GM18511 (cell line): Measurements from ENCODE around the gene RUFY4.

ENCODE experiments used
- ATAC-seq: cut with Tn5 transposase; IDR thresholded peaks from one replicate; pipeline ENCODE4 v1.9.1; 2021; ENCODE audit warnings: mild to moderate bottlenecking, moderate library complexity; ENCODE audit not compliant: unreplicated experiment

The RUFY4 gene, protein sequence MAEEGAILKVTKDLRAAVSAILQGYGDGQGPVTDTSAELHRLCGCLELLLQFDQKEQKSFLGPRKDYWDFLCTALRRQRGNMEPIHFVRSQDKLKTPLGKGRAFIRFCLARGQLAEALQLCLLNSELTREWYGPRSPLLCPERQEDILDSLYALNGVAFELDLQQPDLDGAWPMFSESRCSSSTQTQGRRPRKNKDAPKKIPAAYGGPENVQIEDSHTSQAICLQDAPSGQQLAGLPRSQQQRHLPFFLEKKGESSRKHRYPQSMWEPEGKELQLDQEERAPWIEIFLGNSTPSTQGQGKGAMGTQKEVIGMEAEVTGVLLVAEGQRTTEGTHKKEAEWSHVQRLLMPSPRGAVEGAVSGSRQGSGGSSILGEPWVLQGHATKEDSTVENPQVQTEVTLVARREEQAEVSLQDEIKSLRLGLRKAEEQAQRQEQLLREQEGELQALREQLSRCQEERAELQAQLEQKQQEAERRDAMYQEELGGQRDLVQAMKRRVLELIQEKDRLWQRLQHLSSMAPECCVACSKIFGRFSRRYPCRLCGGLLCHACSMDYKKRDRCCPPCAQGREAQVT

DNA sequence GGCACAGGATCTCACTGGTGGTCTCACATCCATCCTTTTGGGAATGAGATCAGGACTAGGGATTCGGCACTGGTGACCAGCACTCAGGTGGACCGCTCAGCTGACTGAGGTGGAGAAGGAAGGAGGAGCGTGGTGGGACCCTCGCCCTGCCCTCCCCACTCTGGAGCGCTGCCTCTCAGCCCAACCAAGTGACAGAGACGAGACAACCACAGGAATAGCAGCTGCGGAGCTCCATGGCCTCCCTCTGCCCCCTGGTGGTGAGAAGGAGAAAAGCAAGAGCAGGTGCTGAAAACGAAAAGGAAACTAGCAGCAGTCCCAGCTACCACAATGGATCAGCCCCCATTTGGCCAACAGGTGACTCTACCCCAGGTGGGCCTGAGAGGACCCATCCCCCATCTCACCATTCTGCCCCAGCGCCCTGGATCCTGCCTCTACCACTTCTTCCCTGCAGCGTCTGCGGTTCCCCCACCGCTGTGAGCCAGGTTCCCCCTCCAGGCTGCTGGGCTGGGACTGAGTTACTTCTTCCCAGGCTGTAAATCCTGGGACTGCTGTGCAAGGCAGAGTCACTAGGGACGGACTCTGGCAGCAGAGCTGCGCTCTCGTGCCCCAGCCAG, at the start of gene RUFY4:
TSS of gene RUFY4 (plus strand) at position 533 of the 614 bp plus-strand sequence. CDS start 1,353 bp downstream, outside the sequence.
- peak; percentile 91 for ATAC-seq

GRCh38 chr2:218019411-218020060, 49.5 kb upstream of the RUFY4 start:
- ATAC-seq = no peak

DNA sequence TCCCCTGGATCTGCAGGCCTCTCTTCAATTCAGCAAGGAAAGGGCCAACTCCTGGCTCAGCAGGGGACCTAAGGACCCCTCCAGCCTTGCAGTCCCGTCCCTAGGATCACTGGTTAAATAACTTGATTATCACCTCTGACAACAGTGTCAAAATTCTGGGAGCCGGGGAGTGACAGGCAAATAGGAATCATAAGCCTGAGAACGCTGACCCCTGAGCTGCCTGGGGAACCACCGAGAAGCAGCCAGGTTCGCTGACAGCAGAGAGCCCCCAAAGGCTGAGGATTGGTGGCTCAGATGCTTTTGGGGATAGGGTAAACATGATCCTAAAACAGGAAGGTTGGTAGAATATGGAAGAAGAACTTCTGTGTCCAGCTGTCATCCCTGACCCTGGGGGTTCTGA, 48.8 kb upstream of the RUFY4 start:
- no peak for ATAC-seq

DNA sequence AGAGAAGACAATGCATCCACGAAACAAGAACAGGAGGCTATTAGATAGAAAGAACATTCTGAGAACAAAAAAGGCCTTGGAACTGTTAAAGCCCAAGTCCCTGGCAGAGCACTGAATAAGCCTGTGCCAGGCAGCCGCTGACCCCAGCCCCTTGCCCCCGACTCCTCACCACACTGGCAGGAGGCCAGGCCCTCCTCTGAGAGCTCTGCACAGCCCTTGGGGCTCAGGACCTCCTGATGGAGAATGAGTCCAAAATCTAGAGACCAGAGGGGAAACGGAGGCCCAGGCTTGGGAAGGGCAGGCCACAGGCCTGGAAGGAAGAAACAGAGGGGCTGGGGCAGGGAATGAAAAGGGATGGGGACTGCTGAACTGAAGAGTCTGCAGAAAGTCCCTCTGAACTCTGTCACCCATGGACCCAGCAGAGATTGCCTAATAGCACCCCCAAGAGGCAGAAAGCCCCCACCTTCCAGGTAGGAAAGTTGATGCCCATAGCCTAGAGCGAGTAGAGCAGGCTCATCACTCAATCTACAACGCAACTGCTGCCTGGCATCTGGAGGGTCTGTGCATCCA, 48.0 kb upstream of the RUFY4 start:
- no peak for ATAC-seq

GRCh38 chr2:218021536-218022071, 47.4 kb upstream of the RUFY4 start:
- ATAC-seq = no peak

DNA sequence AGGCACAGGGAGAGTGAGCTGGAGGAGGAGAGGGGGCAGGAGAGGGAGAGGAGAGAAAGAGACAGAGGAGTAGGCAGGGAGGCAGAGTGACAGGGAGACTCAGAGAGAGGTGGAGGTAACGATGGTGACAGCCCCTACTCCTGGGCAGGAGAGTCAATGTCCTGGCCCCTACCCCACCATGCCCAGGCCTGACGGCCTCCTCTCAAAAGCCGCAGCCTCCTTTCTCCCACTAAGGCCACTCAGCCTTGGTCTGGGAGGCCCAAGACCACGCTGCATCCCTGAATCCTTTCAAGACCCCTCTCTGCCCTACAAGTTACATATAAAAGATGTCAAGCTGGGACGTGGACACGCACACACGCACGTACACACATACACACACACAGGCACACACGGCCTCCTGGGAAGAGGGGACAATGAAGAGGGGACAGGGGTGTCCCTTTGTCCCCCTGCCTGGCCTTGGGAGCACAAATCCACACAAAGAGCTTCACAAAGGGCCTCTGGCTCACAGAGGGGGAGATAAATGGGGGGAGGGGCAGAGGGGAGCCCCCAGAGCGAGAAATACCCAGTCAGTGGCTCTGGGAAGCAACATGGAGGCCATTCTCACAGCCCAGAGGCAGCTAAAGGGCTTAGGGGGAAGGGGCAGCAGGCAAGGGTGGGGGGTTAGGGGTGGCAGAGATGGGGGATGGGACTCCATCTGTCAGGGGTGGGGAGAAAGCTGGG, 46.8 kb upstream of the RUFY4 start:
- no peak for ATAC-seq

DNA sequence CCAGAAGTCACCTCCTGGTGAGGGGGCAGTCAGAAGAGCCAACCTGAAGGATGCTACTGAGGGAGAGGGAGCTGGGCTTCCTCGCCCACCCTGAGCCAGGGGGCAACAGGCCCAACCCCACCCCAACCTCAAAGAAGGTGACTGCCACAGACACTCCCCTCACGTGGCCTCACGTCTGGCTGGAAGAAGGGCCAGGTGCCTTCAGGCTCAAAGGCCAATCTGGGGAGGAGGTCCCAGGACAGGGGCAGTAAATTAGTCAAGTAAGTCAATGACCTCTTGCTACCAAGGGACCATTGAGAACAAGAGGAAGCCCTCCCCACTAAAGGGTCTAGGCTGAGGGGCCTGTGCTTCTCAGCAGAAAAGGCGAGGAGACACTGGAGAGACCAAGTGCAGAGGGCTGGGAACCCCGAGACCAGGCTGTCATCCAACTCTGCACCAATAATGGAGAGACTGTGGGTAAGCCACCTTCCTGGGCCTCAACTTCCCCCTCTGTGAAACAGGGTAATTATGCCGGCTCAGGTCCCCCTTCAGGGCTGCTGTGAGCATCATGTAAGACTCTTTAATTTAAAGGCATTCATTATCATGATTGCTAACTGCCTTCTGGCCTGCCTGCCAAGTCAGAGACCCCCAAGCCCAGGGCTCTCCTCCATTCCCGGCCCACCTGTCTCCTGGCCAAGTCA, 46.1 kb upstream of the RUFY4 start:
- ATAC-seq = no peak

- no peak for ATAC-seq
Measured at GRCh38 chr2:218023636-218024035, 45.4 kb upstream of the RUFY4 start.

GRCh38 chr2:218024336-218024735, 44.7 kb upstream of the RUFY4 start:
- ATAC-seq = no peak

DNA sequence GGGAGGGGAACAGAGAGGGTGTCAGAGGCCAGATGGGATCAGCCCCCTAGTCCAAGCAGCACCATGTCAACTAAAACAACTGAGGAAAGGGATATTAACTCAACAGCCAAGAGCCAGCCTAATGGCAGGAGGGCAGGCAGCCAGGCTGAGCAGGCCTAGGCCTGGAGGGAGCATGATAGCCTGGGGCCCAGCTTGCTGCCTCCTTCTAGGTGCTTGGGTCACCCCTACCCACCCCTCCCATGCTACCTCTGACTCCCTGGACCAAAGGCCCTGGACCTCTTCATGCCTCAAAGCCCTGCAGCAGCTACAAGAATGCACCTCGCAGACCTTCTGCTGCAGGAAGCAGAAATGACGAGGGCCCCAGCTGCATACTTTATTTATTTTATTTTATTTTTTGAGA, 44.2 kb upstream of the RUFY4 start:
- ATAC-seq = no peak

DNA sequence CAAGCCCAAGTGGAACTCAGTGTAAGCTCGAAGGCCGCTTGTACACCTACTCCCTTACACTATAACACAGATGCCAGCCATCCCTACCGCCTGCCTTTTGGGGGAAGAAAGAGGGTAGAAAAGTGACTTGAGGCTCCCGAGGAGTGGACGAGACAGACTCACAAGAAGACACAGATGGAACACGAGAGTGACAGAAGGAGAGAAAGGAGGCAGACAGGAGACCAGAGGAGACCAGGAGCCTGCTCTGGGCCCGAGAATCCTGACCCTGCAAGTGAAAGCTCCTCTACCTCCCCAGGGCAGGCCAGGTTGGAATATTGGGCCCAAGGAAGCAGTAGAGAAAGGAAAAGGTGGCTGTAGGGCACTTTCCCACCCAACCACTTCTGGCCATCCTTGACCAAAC, 42.8 kb upstream of the RUFY4 start:
- no peak for ATAC-seq

DNA sequence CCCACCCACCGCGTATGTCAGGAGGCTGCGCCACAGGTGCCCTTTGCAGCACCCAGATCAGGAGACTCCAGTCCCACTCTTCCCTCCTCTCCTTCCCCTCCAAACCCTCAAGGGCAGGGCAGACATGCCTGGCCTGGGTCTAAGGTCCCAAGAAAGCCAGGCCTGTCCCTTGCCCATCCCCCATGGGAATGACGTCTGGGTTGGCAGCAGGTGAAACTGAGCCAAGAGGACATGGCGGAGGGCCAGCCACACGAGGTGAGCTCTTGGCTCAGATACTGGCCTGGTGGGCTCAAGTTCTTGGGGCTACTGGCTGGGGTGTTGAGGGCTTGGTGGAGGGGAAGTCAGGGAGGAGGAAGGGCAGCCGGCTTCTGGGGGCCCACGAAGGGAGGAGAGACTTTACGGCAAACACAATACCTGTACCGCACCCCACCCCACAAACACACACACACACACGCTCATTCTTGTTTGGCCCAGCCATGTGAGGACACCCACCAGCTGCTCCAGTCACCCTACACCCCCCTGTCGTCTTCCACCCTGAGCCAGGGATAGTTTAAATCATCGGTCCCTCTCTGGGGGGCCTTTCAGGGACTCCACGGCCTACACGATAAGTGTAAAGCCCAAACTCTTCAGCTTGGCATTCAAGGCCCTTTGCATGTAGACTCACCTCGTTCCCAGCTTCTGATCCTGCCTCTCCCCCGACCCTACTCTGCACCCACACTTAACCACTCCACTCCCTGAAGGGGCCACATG, 42.2 kb upstream of the RUFY4 start:
- ATAC-seq = no peak

DNA sequence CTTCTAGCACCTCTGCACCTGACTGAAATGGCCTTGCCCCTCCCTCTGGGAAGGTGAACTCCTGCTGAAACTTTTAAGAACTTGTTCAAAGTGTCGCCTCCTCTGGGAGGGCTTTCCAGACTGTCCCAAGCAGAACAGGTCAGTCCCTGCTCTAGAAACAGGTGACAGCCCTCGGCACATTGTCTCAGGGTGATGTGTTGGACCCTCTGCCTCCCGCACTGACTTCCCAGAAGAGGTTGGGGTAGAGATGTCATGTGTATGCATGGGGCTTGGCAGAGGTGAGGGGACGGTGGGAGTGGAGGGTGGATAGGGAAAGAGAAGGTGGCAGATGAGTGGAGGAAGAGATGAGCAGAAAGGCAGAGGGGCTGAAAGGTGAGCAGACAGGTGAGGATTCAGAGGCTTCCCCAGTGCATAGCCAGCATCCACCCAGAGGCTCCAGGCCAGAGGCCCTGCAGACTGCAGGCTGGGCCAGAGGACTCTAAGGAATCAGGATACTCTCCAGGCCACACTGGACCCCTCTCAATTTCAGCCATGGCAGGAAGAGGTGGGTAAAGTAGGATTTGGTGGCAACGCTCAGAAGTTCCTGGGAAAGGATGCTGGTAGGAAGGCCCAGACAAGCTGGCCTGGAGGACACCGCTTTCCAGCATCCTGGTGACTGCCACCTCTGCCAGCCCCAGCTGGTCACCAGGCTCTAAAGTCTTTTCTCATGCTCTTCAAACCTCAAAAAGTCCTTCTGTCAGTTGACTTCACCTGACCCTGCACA, 41.4 kb upstream of the RUFY4 start:
- no peak for ATAC-seq

DNA sequence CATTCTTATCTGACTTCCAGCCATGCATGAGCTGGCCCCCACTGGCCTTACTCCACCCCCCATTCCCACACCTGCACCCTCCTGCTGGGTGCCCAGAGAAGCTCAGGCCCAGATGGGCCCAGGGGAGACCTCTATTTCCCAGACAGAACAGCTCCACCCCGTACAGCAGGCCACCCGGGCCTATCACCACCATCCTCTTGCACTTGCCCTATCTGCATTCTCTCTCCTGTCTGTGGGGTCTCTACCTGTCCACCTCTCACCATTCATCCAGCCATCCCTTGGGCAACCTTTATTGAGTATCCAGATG, 40.9 kb upstream of the RUFY4 start:
- ATAC-seq = no peak

DNA sequence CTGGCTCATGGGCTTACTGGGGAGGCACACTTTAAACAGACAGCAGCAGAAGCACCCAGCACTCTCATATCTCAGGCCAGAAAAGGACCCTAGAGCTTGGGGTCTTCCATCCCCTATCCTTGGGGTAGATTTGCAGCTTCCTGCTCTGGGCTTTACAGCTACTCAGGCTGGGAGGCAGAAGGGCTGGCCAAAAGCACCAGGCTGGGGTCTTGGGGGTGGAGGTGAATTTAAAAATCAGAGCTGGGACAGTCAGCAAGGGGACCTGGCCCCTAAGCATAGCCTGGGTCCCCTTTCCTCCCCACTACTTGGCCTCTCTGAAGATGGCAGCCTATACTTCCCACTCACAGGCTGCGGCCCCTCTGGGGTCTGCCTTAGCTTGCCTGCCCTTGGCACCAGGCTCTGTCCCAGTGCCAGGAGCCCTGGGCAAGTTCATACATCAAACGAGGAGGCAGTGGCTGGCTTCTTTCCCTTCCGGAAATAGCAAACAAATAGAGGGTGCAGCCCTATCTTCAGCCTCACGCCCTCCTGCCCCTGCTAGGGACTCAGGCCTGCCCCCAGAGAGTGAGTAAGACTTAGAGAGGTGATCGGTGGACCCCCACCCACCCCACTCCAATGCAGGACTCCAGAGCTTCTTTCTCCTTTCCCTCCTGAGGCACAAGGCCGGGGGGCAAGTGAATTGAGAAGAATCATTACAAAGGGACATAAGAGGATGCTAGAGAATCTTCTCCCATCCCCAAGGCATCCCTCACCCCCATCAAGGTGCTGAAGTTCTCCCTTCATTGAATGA, 40.3 kb upstream of the RUFY4 start:
- ATAC-seq = no peak

DNA sequence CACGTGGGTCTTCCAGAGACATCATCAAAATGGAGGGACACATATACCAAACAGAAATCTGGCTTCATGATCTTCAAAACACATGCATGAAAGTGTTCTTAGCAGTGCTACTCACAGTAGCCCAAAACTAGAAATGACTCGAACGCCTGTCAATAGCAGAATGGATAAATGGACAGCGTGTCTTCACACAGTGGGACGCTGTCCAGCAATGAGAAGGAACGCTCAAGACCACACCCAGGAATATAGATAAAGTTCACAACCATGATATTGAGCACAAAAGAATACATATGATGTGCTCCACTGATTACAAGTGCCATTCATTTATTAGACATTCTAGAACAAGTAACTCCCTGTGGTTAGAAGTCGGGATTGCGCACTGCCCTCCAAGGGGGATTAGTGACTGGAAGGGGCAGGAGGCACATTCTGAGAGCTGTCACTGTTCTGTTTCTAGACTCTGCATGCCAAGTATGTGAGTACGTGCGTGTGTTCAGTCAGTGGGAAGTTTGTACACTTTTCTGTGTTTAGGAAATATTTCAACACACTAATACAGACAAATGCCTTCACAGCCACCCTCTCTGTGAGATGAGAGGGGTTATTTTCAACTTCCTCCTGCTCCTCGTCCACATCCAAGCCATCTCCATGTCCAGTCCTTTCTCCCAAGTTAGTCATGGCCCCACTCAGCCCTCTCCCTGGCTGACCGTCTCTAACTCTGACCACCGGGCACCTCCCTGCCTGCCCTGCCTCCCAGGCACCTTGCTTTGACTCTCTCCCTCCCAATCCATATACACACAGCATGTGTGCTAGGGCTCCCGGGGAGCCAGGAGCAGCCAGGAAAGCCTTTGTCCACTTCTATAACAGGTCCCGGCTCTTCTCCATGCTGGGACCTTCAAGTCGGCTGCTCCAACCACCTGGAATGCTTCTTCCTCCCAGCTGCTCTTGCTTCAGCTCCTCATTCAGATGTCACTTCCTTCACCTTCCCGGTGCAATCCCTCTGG, 39.4 kb upstream of the RUFY4 start:
- ATAC-seq = no peak
